GM19397 (cell line): ENCODE data around the gene MLST8.
"Not testable (repeated sequence)": the region's sequence is repeated elsewhere in the genome, so short reads cannot be mapped to it uniquely, and the experiment has no call there.

ENCODE experiments used
- ATAC-seq: cut with Tn5 transposase; IDR thresholded peaks from one replicate; pipeline ENCODE4 v1.9.1; 2021; ENCODE audit warnings: mild to moderate bottlenecking, moderate library complexity; ENCODE audit not compliant: unreplicated experiment

Gene MLST8

DNA sequence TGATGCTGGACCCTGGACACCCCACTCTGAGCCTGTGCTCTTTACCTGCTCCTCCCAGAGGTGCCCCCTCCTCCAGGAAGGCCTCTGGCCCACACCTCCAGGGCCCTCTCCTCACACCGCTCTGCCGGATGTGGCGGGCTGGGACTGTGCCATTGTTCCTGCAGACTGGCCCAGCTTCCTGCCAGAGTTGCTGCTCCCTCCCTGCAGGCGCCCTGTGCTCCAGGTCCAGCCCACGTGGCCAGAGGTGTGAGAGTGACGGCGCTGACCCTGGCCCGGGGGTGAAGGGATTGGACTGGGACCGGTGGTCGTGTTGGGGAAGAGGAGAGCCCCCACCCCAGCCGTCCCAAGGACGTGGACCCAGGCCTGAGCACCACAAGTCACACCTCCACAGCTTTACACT lies 23.8 kb downstream of the MLST8 start:
- ATAC-seq, result no peak

DNA sequence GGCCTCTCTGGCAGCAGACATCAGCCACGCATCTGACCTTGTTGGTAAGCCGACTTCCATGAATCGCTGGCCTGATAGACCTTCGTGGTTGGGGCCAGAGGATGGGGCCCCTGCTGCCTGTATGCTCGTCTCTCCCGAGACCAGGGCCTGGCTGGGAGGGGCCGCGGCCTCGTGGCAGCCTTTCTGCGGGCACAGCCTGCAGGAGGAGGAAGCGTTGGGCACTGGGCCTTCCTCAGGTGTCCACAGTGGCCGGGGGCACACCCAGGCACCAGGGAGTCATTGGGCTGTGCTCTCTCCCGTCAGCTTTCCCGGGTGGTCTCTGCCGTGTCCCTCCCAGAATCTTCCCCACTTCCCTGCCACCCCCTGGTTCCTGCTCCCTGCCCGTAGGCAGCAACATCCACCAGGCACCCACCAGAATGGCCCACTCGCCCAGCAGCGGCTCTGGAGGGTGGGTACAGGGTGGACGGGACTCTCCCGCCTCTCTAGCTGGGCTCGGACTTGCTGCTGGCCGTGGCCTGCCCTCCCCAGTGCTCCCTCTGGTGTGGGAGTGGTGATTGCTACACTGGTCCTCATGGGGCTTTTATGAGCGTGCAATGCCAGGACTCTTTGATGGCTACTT lies 24.5 kb downstream of the MLST8 start:
- no peak for ATAC-seq

DNA sequence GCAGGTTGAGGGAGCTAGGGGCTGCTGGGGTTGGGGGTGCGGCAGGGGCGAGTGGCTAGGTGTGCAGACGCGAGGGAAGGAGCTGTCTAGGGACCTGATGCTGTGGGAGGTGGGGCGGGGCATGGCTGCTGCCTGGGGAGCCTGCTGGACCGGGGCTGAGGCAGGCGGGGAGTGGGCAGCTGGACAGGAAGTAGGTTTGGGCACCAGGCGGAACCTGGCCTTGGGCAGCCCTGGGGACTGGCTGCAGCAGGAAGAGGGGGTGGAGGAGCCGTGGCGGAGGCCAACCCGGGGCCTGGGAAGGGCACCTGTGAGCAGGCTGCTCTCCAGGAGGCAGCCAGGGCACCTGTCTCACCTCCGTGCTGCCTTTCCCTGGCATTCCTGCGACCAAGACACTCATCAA lies 25.1 kb downstream of the MLST8 start:
- no peak for ATAC-seq

DNA sequence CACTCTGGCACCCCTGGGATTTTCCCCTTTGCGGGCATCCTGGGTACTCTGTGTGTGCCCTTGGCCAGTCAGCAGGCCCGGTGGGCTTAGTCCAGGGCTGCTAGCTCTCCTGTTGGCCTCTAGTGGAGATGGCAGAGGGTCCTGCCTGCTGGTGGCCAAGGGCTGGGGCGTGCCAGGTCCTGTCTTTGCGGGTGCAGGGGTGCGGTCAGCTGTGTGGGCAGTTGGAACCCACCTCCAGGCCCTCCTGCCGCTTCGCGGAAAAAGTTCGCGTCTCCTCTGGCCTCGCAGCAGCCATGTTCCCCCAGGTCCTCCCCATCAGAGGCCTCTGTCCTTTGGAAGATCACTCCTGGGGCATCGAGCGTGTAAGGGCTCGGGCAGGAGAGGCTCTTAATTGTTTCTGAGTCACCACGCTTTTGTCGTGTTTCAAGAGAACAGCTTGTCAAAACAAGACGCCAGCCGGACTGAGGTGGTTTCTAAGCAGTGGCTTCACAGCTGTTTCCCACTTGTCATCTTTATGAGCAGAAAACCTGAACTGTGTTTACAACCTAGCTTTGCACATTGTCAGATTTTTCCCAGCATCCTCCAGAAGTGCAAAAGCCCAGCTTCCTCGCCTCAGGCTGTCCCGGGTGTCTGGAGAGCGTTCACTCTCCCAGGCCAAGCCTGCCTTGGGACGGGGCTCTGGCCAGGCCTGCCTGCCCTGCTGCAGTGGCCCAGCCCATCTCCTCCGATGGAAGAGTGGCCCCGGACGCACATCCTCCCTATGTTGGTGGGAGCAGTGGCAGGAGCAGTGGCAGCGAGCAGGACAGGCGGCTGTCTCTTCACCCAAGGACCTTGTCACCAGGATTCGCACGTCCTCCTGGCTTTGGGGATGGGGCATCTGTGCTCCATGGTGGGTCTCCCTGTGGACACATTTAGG lies 26.0 kb downstream of the MLST8 start:
- no peak for ATAC-seq

DNA sequence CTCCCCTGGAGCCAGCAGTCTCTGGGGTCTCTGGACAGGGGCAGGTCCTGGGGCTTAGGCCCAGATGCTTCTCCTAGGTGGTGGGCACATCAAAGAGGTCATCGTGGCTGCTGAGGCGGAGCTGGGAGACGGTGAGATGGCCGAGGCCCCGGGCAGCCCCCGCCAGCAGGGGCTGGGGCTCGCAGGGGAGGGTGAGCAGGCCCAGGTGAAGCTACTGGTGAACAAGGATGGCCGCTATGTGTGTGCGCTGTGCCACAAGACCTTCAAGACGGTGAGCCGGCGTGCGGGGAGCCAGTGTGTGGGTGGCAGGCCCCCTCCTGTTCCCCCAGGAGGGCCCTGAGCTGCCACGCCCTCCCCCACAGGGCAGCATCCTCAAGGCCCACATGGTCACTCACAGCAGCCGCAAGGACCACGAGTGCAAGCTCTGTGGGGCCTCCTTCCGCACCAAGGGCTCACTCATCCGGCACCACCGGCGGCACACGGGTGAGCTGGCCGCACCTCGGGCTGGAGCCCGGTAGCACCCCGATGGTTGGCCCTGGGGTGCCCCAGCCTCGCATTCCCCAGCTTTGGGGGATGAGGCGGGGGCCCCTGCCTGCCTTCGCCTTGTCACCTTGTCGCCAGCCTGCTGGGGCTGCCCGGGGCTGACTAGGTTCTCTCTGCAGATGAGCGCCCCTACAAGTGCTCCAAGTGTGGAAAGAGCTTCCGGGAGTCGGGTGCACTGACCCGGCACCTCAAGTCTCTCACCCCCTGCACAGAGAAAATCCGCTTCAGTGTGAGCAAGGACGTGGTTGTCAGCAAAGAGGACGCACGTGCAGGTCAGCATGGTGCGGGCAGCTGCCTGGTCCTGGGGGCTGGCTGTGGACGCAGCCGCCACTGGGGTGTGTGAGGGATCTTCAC lies 27.1 kb downstream of the MLST8 start:
- ATAC-seq, result no peak

DNA sequence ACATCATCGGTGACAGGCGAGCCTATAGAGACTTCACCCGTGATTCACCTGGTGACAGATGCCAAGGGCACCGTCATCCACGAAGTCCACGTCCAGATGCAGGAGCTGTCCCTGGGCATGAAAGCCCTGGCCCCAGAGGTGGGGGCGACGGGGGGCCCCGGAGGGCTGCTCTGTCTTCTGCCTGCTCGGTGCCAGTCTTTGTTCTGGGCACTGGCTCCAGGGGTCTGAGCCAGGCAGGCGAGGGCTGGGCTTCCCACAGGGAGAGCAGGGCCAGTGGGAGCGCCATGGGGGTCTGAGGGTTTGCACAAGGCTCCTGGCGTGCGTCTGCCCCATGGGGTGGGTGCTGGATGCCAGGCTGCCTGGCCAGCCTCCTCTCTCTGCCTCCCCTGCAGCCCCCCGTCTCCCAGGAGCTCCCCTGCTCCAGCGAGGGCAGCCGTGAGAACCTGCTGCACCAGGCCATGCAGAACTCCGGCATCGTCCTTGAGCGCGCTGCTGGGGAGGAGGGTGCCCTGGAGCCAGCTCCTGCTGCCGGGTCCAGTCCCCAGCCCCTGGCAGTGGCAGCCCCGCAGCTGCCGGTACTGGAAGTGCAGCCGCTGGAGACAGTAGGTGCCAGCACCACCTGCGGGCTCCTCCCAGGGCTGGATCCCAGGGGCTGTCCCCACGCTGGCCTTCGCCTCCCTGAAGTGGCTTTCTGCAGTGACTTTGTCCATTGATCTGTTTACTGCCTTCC lies 28.0 kb downstream of the MLST8 start:
- no peak for ATAC-seq

DNA sequence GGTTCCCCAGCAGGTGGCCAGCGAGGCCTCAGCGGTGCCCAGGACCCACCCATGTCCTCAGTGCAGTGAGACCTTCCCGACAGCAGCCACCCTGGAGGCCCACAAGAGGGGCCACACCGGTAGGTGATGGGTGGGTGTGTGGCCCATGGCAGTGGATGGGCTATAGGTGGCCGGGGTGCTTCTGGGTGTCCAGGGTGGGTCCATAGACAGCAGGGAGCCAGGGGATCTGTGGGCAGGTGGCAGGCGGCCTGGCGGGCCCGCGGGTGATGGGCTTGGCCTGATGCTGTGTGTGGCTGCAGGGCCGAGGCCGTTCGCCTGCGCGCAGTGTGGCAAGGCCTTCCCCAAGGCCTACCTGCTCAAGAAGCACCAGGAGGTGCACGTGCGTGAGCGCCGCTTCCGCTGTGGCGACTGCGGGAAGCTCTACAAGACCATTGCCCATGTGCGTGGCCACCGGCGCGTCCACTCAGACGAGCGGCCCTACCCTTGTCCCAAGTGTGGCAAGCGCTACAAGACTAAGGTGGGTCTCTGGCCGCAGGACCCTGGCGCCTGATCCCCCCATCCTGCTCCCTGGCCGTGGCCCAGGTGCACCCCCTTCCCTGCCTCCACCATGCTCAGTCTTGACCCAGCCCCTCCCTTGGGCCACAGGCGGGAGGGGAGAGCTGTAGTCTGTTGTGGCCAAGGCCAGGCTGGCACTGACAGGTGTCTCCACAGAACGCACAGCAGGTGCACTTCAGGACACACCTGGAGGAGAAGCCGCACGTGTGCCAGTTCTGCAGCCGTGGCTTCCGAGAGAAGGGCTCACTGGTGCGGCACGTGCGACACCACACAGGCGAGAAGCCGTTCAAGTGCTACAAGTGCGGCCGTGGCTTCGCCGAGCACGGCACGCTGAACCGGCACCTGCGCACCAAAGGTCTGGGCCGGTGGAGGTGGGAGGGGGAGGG lies 28.9 kb downstream of the MLST8 start:
- no peak for ATAC-seq

DNA sequence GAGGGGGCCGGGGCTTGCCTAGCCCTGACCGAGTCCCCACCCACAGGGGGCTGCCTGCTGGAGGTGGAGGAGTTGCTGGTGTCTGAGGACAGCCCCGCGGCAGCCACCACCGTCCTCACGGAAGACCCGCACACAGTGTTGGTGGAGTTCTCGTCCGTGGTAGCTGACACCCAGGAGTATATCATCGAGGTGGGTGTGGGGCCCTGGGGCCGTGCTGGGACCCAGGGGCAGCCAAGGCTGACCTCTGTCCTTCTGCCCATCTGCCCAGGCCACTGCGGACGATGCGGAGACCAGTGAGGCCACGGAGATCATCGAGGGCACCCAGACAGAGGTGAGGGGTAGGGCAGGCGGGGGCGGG lies 29.5 kb downstream of the MLST8 start:
- ATAC-seq, result no peak

DNA sequence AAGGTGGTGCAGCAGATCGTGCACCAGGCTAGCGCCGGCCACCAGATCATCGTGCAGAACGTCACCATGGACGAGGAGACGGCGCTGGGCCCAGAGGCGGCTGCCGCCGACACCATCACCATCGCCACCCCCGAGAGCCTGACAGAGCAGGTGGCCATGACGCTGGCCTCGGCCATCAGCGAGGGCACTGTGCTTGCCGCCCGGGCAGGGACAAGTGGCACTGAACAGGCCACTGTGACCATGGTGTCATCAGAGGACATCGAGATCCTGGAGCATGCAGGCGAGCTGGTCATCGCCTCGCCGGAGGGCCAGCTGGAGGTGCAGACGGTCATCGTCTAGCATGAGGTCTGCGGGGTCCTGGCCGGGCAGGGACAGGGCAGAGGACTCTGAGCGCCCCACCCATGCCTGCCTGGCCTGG lies 30.0 kb downstream of the MLST8 start:
- ATAC-seq, result no peak

DNA sequence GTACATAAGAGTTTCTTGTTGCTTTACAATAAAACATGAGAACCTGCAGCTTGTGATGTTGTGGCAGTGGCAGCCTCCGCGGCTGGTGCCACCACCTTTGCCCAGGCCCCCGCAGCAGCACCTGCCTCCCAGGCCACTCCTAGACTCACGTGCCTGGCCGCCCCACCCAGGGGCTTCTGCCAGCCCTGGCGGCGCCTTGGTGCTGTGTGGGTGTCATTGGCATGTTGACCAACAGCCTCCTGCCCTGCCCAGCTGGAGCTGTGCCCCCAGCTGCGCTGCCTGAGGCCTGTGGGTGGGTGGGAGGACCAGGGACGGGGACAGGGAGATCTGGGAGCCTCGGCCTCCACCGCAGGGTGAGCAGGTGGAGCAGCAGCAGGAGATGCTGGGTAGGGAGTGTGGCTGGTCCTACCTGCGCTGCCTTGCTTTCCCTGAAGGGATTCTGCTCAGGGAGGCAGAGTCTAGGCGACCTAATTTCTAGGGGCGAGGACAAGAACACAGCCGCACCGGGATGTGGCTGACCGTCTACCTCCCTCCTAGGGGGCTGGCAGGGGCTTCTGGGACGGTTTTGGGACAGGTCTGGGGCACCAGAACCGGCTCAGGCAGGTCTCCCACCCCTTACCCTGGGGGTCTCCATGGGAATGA lies 30.6 kb downstream of the MLST8 start:
- ATAC-seq, result no peak

DNA sequence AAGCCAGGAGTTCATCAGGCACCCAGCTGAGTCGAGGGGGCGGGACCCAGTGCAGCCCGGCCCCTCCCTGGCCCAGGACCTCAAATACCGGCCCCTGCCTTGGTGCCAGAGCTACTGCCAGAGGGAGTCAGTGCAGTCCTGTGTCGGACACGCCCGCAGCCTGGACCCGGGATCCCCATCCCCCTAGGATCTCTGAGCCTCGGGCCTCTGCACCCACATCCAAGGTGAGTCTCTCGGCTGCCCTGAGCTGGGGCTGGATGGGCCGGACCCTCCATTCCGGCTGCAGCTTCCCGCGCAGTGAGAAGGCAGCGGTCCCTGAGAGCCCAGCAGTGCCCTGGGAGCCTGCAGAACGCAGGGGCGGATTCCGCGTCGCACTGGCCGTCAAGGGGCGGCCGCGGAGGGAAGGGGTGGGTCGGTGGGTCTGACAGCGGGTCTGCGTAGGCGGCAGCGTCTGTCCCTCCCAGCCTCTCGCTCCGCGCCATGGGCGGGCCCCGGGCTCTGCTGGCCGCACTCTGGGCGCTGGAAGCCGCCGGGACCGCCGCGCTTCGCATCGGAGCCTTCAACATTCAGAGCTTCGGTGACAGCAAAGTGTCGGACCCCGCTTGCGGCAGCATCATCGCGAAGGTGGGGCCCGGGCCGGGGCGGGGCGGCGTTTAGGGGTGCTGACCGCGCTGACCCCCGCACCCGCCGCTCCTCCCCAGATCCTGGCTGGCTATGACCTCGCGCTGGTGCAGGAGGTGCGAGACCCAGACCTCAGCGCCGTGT lies 31.3 kb downstream of the MLST8 start, which contains the start of gene DNASE1L2:
Gene DNASE1L2, plus strand, starts transcription at position 108 of the 765 bp plus-strand sequence. Its CDS starts 373 bp downstream, at position 481.
- ATAC-seq, result no peak

DNA sequence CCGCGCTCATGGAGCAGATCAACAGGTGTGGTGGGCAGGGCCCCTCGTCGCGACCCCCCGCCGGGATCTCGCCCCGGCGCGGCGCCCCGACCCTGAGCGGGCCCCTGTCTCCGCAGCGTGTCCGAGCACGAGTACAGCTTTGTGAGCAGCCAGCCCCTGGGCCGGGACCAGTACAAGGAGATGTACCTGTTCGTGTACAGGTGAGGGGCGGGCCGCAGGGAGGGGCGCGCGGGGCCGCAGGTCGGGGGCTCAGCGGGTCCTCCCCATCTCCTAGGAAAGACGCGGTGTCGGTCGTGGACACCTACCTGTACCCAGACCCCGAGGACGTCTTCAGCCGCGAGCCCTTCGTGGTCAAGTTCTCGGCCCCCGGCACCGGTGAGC lies 31.8 kb downstream of the MLST8 start:
- no peak for ATAC-seq

DNA sequence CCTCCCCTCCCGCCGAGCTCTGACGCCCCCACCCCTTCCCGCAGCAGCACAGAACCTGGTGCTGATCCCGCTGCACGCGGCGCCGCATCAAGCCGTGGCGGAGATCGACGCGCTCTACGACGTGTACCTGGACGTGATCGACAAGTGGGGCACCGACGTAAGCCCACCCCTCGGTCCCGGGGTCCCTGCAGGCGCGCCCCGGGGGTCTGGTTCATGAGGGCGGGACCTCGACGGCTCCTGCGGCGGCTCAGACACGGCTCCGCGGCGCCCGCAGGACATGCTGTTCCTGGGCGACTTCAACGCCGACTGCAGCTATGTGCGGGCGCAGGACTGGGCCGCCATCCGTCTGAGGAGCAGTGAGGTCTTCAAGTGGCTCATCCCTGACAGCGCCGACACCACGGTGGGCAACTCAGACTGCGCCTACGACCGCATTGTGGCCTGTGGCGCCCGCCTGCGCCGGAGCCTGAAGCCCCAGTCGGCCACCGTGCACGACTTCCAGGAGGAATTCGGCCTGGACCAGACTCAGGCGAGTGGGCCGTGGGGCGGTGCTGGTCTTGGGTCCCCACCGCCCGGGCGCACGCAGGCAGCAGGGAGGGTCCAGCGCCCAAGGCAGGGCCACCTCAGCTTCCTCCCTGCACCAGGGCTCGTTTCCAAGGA lies 32.4 kb downstream of the MLST8 start:
- ATAC-seq, result no peak

DNA sequence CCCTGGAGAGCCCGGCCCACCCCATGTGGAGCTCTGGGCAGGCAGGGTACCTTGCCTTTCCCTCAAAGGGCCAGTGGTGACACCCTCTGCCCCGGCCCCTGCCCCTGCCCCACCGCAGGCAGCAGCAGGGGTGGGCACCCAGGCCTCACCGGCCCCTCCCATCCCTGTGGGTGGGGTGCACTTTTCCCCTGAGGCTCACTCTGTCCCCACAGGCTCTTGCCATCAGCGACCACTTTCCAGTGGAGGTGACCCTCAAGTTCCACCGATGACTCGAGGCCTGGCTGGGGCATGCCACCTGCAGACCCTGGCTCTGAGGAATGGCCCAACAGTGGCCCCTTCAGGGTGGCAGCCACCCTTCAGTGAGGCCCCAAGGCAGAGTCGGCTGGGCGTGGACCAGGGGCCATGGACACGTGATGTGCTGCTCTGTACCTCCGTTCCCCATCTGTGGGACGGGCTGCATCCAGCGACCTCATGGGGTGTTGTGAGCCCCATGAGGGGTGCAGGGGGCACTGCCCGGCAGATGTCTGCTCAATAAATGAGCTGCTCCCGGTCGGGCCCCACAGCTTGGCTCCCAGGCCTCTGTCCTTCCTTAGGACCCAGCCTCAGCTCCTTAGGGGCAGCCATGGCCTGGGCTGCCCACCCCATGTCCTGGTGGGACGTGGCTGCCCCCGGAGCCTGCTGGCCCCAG lies 33.0 kb downstream of the MLST8 start:
- ATAC-seq, result no peak

DNA sequence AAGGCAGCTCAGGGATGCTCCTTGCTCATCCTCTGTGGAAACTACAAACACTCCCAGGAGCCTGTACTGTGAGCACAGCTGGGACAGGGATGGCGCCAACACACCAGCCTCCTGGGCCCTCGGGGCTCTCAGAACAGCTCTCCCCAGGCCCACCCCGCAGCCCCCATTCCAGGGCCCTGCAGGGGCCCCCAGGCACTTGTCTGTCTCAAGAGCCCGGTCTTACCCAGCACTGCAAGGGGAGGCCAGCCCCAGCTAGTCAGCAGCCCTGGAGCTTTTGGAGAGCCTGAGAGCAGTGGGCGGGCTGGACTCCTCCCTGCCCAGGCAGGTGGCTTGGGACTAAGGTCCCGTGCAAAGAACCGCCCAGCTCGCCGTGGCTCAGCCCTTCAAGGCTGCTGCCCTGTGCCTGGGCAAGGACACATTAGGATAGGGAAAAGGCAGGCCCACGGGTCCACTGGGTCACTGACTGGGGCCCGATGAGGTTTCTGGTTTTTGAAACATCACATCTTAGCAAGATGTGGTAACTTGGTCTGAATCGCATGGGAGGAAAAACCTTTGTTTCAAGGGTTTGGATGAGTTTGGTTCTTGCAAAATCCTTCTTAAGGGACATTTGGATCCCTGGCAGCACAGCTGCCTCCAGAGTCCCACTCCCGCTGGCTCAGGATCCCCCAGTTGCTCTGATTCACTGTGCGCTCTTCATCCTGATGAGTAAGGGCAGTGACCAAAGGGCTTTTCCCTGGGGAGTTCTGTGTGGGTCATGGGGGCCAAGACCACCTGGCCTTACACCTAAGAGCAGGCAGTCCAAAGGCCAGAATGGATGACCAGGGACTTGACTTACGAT lies 33.8 kb downstream of the MLST8 start:
- ATAC-seq, result no peak

DNA sequence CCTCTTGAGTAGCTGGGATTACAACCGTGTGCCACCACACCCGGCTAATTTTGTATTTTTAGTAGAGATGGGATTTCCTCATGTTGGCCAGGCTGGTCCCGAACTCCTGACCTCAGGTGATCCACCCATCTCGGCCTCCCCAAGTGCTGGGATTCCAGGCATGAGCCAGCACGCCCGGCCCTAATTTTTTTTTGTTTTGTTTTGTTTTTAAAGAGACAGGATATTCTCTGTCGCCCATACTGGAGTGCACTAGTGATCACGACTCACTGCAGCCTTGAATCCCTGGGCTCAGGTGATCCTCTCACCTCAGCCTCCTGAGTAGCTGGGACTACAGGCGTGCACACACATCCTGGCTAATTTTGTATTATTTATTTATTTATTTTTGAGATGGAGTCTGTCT lies 35.1 kb downstream of the MLST8 start:
- not testable (repeated sequence) for ATAC-seq
